ENCODE measurements around the gene AGPAT3. TPM values are rescaled to one million over a fixed set of nuclear protein-coding genes. Genes with fewer than 3 reads are reported as not detected.
"Not testable (repeated sequence)": the region's sequence is repeated elsewhere in the genome, so short reads cannot be mapped to it uniquely, and the experiment has no call there.

AGPAT3 gene
- total RNA-seq, 1 donor from 2014 or later, result 97.6 TPM

- intact Hi-C loops (cut with micrococcal nuclease); ATAC-seq; DNase-seq: not testable (repeated sequence)
These were observed 31.8 kb downstream of the AGPAT3 start for GRCh38 chr21:43896696-43897299.

- intact Hi-C loops (cut with micrococcal nuclease), result no loop called here
- no peak for DNase-seq
- no peak for ATAC-seq
These were observed 34.5 kb downstream of the AGPAT3 start for GRCh38 chr21:43899307-43900077.

- ATAC-seq (no peak), DNase-seq (no peak)
- intact Hi-C loops (cut with micrococcal nuclease), result no loop called here
These were observed 35.0 kb downstream of the AGPAT3 start for GRCh38 chr21:43900078-43900385.

- DNase-seq, result no peak
- intact Hi-C loops (cut with micrococcal nuclease), result no loop called here
- ATAC-seq, result no peak
These were observed 35.7 kb downstream of the AGPAT3 start for GRCh38 chr21:43900690-43901089.

GRCh38 chr21:43902441-43902840 is 37.4 kb downstream of the AGPAT3 start:
- DNase-seq (no peak), ATAC-seq (peak; percentile 54)
- intact Hi-C loops (cut with micrococcal nuclease), result no loop called here

GRCh38 chr21:43903451-43904091 is 38.5 kb downstream of the AGPAT3 start:
- DNase-seq (peak; percentile 69), ATAC-seq (peak; percentile 75)
- intact Hi-C loops (cut with micrococcal nuclease), result no loop called here

GRCh38 chr21:43904331-43904781 is 39.3 kb downstream of the AGPAT3 start:
- DNase-seq, result no peak
- ATAC-seq, result peak; percentile 4
- intact Hi-C loops (cut with micrococcal nuclease), result no loop called here

GRCh38 chr21:43905726-43906455 is 40.9 kb downstream of the AGPAT3 start:
- ATAC-seq (no peak), DNase-seq (no peak)
- intact Hi-C loops (cut with micrococcal nuclease), result no loop called here

GRCh38 chr21:43906585-43907370 is 41.8 kb downstream of the AGPAT3 start:
- ATAC-seq, result no peak
- intact Hi-C loops (cut with micrococcal nuclease), result no loop called here

GRCh38 chr21:43907751-43908150 is 42.7 kb downstream of the AGPAT3 start:
- no peak for ATAC-seq
- intact Hi-C loops (cut with micrococcal nuclease), result no loop called here

More at GRCh38 chr21:43906585-43907370, 41.8 kb downstream of the AGPAT3 start:
- DNase-seq, result no peak

GRCh38 chr21:43908167-43908566 is 43.1 kb downstream of the AGPAT3 start:
- intact Hi-C loops (cut with micrococcal nuclease), result no loop called here
- DNase-seq (no peak), ATAC-seq (no peak)

More at GRCh38 chr21:43907751-43908150, 42.7 kb downstream of the AGPAT3 start:
- no peak for DNase-seq

GRCh38 chr21:43909741-43910400 is 44.8 kb downstream of the AGPAT3 start:
- intact Hi-C loops (cut with micrococcal nuclease), result no loop called here
- DNase-seq, result no peak
- ATAC-seq, result no peak

- intact Hi-C loops (cut with micrococcal nuclease), result no loop called here
- no peak for DNase-seq
These were observed 45.4 kb downstream of the AGPAT3 start for GRCh38 chr21:43910460-43910859.

GRCh38 chr21:43911015-43911934 is 46.3 kb downstream of the AGPAT3 start:
- DNase-seq (peak; percentile 55), ATAC-seq (peak; percentile 78)
- intact Hi-C loops (cut with micrococcal nuclease), result no loop called here

More at GRCh38 chr21:43910460-43910859, 45.4 kb downstream of the AGPAT3 start:
- no peak for ATAC-seq

GRCh38 chr21:43911935-43912487 is 47.0 kb downstream of the AGPAT3 start:
- intact Hi-C loops (cut with micrococcal nuclease), result no loop called here
- DNase-seq, result no peak

GRCh38 chr21:43912500-43912899 is 47.5 kb downstream of the AGPAT3 start:
- DNase-seq (no peak), ATAC-seq (no peak)
- intact Hi-C loops (cut with micrococcal nuclease), result no loop called here

More at GRCh38 chr21:43911935-43912487, 47.0 kb downstream of the AGPAT3 start:
- ATAC-seq, result peak; percentile 17

GRCh38 chr21:43912910-43913309 is 47.9 kb downstream of the AGPAT3 start:
- intact Hi-C loops (cut with micrococcal nuclease), result no loop called here
- ATAC-seq, result no peak
- DNase-seq, result no peak
